Endothelial cell (in vitro differentiated cells): ENCODE data around the gene USP48. TPM values are rescaled to one million over a fixed set of nuclear protein-coding genes. Genes with fewer than 3 reads are reported as not detected.

ENCODE experiments used
- DNase-seq: peaks from one replicate; pipeline ENCODE4 v3.0.0; 2021; ENCODE audit warnings: low spot score
- H3K27ac Mint-ChIP-seq: one replicate; pipeline ENCODE4 v1.8.0; 2021; ENCODE audit warnings: mixed read lengths, inconsistent platforms; ENCODE audit not compliant: unreplicated experiment
- H3K27me3 Mint-ChIP-seq: one replicate; pipeline ENCODE4 v1.8.0; 2021; ENCODE audit warnings: mild to moderate bottlenecking, moderate library complexity, mixed read lengths, inconsistent platforms; ENCODE audit not compliant: unreplicated experiment
- H3K36me3 Mint-ChIP-seq: one replicate; pipeline ENCODE4 v1.8.0; 2021; ENCODE audit warnings: mild to moderate bottlenecking, low read depth, mixed read lengths, inconsistent platforms; ENCODE audit not compliant: unreplicated experiment
- H3K4me1 Mint-ChIP-seq: one replicate; pipeline ENCODE4 v1.8.0; 2021; ENCODE audit warnings: mild to moderate bottlenecking, mixed read lengths, inconsistent platforms; ENCODE audit not compliant: unreplicated experiment
- H3K4me3 Mint-ChIP-seq: one replicate; pipeline ENCODE4 v1.8.0; 2021; ENCODE audit warnings: mild to moderate bottlenecking, mixed read lengths, inconsistent platforms; ENCODE audit not compliant: unreplicated experiment
- H3K9me3 Mint-ChIP-seq: one replicate; pipeline ENCODE4 v1.8.0; 2021; ENCODE audit warnings: mixed read lengths, inconsistent platforms; ENCODE audit not compliant: unreplicated experiment
- CTCF ChIP-seq: fragments of 200-600 bp; sonication (generic); IDR thresholded peaks from one replicate; pipeline ENCODE4 v1.5.0; 2021; ENCODE audit warnings: antibody characterized with exemption; ENCODE audit not compliant: unreplicated experiment
- total RNA-seq: library from RNA; stranded (reverse); fragmentation: NEBNext Ultra II Directional; extraction: Animal tissue kit (Norgen Biotek cat#: 25700); gene quantifications from one replicate; pipeline ENCODE4 v1.2.1, GENCODE V29; 2021; ENCODE audit not compliant: unreplicated experiment

USP48 gene
- total RNA-seq, 1 donor from 2014 or later: 57.9 TPM

- no peaks in the 10 kb centered on the region for H3K9me3 Mint-ChIP-seq
- H3K4me1 Mint-ChIP-seq: peaks cover 3% of the 10 kb centered on the region
- peaks cover 15% of the 10 kb centered on the region for H3K27me3 Mint-ChIP-seq
- DNase-seq: no peak
- H3K27ac Mint-ChIP-seq: no peak overlapping the region
- no peak for TF ChIP-seq CTCF
- H3K4me3 Mint-ChIP-seq: no peak overlapping the region
- no peaks in the 10 kb centered on the region for H3K36me3 Mint-ChIP-seq
These were observed 134.2 kb downstream of the USP48 start for GRCh38 chr1:21648791-21649190.

DNA sequence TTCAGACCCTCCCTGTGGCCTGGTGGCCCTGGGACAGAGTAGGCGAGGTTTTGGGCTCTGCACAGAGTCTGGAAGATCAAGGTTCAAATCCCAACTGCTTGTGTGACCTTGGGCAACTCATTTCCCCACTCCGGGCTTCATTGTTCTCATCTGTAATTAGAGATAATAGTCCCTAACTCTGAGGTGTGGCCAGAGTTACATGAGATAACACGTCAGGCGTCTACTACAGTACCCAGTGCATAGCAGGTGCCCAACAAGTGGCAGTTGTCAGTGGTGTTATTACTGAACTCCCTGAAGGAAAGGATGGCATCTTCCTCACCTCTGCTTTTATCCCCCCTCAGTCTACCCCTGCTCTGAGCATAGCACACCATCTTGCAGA, 134.6 kb downstream of the USP48 start:
- no peak overlapping the region for H3K27ac Mint-ChIP-seq
- DNase-seq: no peak
- no peaks in the 10 kb centered on the region for H3K36me3 Mint-ChIP-seq
- peaks cover 15% of the 10 kb centered on the region for H3K27me3 Mint-ChIP-seq
- no peak overlapping the region for H3K4me3 Mint-ChIP-seq
- peaks cover 3% of the 10 kb centered on the region for H3K4me1 Mint-ChIP-seq
- no peak for TF ChIP-seq CTCF
- H3K9me3 Mint-ChIP-seq: no peaks in the 10 kb centered on the region

DNA sequence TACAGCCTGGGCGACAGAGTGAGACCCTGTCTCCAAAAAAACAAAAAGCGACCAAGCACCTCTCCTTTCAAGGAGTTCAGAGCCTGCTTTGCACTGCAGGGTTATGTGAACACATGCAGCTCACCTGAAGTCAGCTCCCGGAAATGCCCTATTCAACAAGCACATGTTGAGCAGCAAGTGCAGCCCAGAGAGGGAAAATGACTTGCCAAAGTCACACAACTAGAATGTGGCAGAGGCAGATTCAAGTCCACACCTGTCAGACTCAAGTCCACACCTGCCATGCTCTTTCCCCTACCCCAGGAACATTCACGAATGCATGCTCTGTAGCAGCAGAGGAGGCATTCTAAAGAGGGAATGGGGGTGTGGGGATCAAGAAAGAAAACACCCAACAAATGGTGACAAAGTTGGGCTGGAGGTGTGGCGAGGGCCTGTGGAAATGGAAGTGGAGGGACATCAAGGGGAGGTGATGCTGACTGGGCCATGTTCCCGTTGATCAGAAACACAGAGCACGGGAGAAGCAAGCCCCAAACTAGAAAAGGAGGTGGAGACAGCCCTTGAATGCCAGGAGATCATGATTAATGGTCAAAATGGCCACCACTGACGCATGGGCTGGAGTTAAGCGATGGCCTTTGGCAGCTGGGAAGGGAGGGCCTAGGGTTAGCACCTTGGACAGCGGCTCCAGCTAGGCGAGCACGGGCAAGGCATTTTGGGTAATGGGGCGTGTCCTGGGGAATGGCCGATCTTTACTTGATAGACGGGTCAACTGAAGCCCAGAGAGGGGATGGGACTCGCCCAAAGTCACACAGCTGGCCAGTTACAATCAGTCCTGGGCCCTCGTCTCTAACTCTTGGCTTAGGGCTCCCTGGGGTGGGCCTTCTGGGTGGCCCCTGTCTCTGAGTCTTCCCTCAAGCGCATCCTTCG, 135.3 kb downstream of the USP48 start:
- H3K9me3 Mint-ChIP-seq: no peaks in the 10 kb centered on the region
- DNase-seq: peak; percentile 83
- TF ChIP-seq CTCF: no peak
- no peak overlapping the region for H3K4me3 Mint-ChIP-seq
- peaks cover 3% of the 10 kb centered on the region for H3K4me1 Mint-ChIP-seq
- peaks cover 15% of the 10 kb centered on the region for H3K27me3 Mint-ChIP-seq
- H3K36me3 Mint-ChIP-seq: peaks cover 2% of the 10 kb centered on the region
- no peak overlapping the region for H3K27ac Mint-ChIP-seq

DNA sequence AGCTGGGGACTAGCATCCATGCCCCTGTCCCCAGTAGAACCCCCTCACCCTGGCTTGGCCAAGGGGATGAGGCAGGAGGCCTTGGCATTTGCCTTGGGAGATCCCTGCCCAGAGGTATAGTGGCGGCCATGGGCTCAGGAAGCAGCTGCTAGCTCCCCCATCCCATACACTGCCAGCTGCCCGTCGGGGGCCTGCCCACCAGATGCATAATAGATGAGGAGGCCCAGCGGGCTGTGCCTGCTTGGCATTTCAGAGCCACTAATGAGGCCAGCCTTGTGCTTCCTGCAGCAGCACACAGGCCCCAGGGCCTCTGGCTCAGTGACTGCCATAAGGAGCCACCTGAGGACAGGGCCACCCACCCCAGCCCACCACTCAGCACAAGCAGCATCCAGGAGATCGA, 137.4 kb downstream of the USP48 start:
- H3K27ac Mint-ChIP-seq: no peak overlapping the region
- no peaks in the 10 kb centered on the region for H3K4me1 Mint-ChIP-seq
- peaks cover 13% of the 10 kb centered on the region for H3K27me3 Mint-ChIP-seq
- peaks cover 3% of the 10 kb centered on the region for H3K36me3 Mint-ChIP-seq
- TF ChIP-seq CTCF: no peak
- H3K4me3 Mint-ChIP-seq: no peak overlapping the region
- H3K9me3 Mint-ChIP-seq: no peaks in the 10 kb centered on the region
- no peak for DNase-seq

- H3K9me3 Mint-ChIP-seq: no peaks in the 10 kb centered on the region
- H3K4me1 Mint-ChIP-seq: no peaks in the 10 kb centered on the region
- DNase-seq: no peak
- no peak overlapping the region for H3K27ac Mint-ChIP-seq
- peaks cover 3% of the 10 kb centered on the region for H3K36me3 Mint-ChIP-seq
- peaks cover 13% of the 10 kb centered on the region for H3K27me3 Mint-ChIP-seq
- TF ChIP-seq CTCF: no peak
- no peak overlapping the region for H3K4me3 Mint-ChIP-seq
These were observed 138.0 kb downstream of the USP48 start for GRCh38 chr1:21644906-21645305.
